NB4 (cell line): ENCODE measurements around the gene MECR.

Experiments used
- DNase-seq: peaks from one replicate; pipeline ENCODE4 v3.0.0; 2010; ENCODE audit warnings: low read depth
- H3K4me3 ChIP-seq: one replicate; pipeline ENCODE4 v1.5.1; 2011; ENCODE audit warnings: mild to moderate bottlenecking, low read depth, low read length, moderate library complexity
- MYC ChIP-seq: IDR thresholded peaks from 2 replicates; pipeline ENCODE4 v1.6.1; 2011; ENCODE audit warnings: low read depth, low read length
- POLR2A ChIP-seq: IDR thresholded peaks from 2 replicates; pipeline ENCODE4 v1.6.1; 2011; ENCODE audit warnings: mild to moderate bottlenecking; ENCODE audit not compliant: insufficient read length; ENCODE audit errors: extremely low read depth
- TF ChIP-seq, protein P1 (sequence below): IDR thresholded peaks from 2 replicates; pipeline ENCODE4 v1.6.1; 2011; ENCODE audit warnings: low read depth, low read length
- TF ChIP-seq, protein P2 (sequence below): IDR thresholded peaks from one replicate; pipeline ENCODE4 v1.5.1; 2012; ENCODE audit warnings: low read depth, low read length

MECR gene

DNA sequence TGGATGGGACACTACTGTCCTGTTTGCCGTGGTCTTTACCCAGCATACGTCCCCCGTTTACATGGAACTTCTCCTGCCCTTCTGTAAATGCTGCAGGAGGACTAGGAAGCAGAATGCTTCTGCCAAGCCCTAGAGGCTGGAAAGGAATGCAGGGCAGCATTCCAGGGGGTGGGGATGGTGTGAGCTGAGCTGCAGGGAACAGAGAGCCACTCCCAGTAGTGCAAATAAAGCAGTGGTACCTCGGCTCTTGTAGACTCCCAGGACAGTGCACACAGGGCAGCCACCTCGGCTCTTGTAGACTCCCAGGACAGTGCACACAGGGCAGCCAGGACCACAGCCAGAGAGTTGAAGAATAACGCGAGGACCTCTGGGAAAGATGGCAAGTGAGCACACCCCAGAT is 41.0 kb upstream of the MECR start:
- no peak overlapping the region for H3K4me3 ChIP-seq
- TF ChIP-seq, protein P1, sequence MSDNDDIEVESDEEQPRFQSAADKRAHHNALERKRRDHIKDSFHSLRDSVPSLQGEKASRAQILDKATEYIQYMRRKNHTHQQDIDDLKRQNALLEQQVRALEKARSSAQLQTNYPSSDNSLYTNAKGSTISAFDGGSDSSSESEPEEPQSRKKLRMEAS = no peak
- TF ChIP-seq POLR2A (no peak), MYC (no peak)
- TF ChIP-seq, protein P2, sequence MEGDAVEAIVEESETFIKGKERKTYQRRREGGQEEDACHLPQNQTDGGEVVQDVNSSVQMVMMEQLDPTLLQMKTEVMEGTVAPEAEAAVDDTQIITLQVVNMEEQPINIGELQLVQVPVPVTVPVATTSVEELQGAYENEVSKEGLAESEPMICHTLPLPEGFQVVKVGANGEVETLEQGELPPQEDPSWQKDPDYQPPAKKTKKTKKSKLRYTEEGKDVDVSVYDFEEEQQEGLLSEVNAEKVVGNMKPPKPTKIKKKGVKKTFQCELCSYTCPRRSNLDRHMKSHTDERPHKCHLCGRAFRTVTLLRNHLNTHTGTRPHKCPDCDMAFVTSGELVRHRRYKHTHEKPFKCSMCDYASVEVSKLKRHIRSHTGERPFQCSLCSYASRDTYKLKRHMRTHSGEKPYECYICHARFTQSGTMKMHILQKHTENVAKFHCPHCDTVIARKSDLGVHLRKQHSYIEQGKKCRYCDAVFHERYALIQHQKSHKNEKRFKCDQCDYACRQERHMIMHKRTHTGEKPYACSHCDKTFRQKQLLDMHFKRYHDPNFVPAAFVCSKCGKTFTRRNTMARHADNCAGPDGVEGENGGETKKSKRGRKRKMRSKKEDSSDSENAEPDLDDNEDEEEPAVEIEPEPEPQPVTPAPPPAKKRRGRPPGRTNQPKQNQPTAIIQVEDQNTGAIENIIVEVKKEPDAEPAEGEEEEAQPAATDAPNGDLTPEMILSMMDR = no peak
- no peak for DNase-seq

DNA sequence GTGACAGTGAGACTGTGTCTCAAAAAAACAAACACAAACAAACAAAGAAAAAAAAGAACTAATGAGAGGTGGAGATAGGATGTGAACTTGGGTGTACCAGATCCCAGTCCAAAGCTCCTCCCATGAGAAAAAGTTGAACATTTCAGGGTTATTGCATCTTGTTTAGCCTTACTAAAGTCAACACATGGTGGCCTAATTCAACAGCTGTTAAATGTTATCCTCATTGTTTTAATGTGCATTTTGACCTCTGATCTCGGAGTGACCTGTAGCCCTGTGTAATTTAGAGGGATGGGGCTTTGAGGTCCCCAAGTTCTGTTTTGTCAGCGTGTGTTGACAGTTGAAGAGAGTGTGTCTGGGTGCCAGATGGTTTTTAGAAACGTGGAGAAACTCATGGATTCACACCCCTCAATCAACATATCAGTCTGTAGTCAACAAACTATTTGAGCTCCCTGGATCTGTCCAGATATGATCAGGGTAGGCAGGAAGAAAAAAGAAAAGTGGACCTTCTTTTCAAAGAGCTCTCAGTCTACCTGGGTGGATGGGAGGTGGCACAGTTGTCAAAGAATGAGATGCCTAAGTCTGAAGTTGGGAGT is 40.3 kb upstream of the MECR start:
- TF ChIP-seq, protein P1 = no peak
- TF ChIP-seq, protein P2 = no peak
- TF ChIP-seq POLR2A (no peak), MYC (no peak)
- DNase-seq = no peak
- H3K4me3 ChIP-seq = no peak overlapping the region

DNA sequence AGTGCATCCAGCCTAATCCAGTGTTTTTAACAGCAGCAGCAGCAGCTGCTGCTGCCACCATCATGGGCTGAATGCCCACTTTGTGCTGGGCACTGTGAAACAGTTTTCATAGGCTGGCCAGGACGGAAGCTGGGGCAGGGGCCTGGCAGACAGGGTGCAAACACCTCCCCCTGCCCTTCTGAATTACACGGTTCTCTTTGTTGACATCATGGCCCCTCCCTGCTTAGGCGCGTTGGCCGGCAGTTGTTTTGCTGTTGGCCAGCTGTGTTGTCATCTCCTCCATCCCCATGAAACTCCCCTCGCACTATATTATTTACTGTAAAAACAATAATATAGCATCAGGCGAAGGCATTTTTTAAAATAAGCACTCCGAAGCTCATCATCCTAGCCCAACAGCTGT is 38.6 kb upstream of the MECR start:
- H3K4me3 ChIP-seq = no peak overlapping the region
- DNase-seq = no peak
- no peak for TF ChIP-seq POLR2A
- TF ChIP-seq, protein P2 = no peak
- TF ChIP-seq MYC = no peak
- TF ChIP-seq, protein P1 = no peak

DNA sequence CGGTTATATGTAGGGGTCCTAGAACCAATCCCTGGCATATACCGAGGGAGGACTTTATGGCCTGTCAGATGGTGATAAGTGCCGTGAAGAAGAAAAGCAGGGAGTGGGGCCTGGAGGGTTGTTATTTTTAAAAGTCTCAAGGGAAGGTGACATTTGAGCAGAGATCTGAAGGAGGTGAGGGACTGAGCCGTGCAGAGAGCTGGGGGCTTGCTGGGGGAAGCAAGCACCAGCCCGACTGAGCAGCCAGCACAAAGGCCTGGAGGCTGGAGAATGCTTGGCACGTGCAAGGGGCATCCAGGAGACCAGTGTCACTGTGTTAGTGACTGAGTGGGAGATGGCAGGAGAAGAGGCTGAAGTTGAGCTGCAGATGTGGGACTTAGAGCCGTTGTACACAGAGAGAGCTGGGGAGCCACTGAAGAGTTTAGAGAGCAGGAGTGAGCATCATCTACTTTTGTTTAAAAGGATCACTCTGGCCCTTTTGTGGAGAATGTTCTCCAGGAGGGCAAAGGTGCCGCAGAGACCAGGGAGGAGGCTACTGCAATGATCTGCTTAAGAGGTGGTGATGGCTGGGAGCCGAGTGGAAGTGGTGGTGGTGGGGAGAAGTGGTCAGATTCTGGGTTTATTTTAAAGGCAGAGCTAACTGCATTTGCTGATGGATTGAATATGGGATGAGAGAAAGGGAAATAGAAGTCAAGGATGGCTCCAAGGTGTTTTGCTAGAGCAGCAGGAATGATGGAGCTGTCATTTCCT is 36.8 kb upstream of the MECR start:
- TF ChIP-seq POLR2A = no peak
- TF ChIP-seq, protein P1 = no peak
- TF ChIP-seq, protein P2 = no peak
- TF ChIP-seq MYC = no peak
- no peak overlapping the region for H3K4me3 ChIP-seq
- DNase-seq = no peak

DNA sequence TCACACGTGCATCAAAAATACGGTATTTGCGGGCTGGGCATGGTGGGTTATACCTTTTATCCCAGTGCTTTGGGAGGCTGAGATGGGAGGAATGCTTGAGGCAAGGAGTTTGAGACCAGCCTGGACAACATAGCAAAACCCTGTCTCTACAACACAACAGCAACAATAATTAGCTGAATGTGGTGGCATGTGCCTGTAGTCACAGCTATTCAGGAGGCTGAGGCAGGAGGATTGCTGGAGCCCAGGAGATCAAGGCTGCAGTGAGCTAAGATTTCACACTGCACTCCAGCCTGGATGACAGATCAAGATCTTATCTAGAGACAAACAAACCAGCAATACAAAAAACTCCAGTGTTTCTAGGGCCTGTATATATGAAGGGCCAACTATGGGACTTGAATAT is 36.2 kb upstream of the MECR start:
- TF ChIP-seq, protein P1 = no peak
- TF ChIP-seq, protein P2 = no peak
- TF ChIP-seq MYC = no peak
- no peak for TF ChIP-seq POLR2A
- DNase-seq = no peak
- H3K4me3 ChIP-seq = no peak overlapping the region
